ENCODE measurements around the gene GJD4.

GJD4 gene

GRCh38 chr10:35657621-35658020 is 52.5 kb downstream of the GJD4 start:
- no peak for DNase-seq (ENCODE audit: extremely low read depth, low read depth)
- TF ChIP-seq CTCF (IDR thresholded peaks at IDR 0.05; ENCODE audit: low read depth, low read length): no peak
